Ishikawa (cell line): Measurements from ENCODE around the gene UBAC2.

Experiments
- CEBPB ChIP-seq: IDR thresholded peaks from 2 replicates; pipeline ENCODE4 v1.6.1; 2012
- EP300 ChIP-seq: IDR thresholded peaks from 2 replicates; pipeline ENCODE4 v1.6.1; 2012; ENCODE audit warnings: borderline replicate concordance
- RAD21 ChIP-seq: IDR thresholded peaks from 2 replicates; pipeline ENCODE4 v1.6.1; 2012; ENCODE audit warnings: low read depth
- REST ChIP-seq: IDR thresholded peaks from 2 replicates; pipeline ENCODE4 v1.6.1; 2012; ENCODE audit warnings: low read depth, mild to moderate bottlenecking
- TAF1 ChIP-seq: IDR thresholded peaks from 2 replicates; pipeline ENCODE4 v1.6.1; 2012; ENCODE audit warnings: low read depth, mild to moderate bottlenecking
- YY1 ChIP-seq: IDR thresholded peaks from 2 replicates; pipeline ENCODE4 v1.6.1; 2012; ENCODE audit warnings: low read depth
- ZBTB7A ChIP-seq: IDR thresholded peaks from 2 replicates; pipeline ENCODE4 v1.6.1; 2012; ENCODE audit warnings: low read depth

GRCh38 chr13:99161512-99161911, 39.1 kb upstream of the UBAC2 start:
- TF ChIP-seq CEBPB (no peak), REST (no peak), YY1 (no peak), RAD21 (no peak), ZBTB7A (no peak), EP300 (no peak), TAF1 (no peak)
